HG03342 (cell line): ENCODE results near the gene SNX22.

Source experiments
- ATAC-seq: cut with Tn5 transposase; IDR thresholded peaks from one replicate; pipeline ENCODE4 v1.9.1; 2021; ENCODE audit warnings: mild to moderate bottlenecking, moderate library complexity; ENCODE audit not compliant: unreplicated experiment

Gene SNX22

DNA sequence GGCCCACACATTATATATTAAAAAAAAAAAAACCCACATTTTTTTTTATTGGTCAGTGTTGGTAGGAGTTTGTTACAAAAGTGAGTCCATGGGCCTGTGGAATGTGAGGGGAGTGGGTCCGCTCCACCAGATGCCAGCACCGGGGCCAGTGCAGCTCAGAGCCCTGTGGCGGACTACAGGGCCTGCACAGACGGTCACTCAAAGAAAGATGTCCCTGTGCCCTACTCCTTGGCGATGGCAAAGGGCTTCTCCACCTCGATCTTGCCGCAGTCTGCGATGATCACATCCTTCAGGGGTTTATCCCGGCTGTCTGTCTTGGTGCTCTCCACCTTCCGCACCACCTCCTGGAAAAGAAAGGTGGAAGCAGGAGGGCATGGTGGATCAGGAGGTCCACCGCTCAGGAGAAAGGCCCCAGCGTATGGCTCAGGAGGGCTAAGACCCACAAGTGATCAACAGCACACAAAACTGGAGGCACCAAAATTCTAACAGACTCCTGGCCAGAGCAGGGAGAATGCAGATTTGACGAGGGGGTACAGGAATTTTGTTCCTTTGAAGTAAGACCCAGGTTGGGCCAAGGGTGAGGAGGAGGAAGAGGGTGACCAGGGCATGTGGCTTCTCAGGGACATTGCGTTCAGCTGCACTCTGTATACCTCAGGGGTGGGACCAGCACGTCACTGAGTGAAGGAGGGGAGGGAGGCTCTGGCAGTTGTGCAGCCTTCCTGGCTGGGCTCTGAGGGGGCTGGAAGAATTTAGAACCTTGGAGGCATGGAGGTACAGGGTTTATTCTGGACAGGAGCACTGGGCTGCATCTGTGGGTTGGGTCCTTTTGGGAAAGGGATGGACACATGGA, 4.5 kb downstream of the SNX22 start:
- no peak for ATAC-seq

DNA sequence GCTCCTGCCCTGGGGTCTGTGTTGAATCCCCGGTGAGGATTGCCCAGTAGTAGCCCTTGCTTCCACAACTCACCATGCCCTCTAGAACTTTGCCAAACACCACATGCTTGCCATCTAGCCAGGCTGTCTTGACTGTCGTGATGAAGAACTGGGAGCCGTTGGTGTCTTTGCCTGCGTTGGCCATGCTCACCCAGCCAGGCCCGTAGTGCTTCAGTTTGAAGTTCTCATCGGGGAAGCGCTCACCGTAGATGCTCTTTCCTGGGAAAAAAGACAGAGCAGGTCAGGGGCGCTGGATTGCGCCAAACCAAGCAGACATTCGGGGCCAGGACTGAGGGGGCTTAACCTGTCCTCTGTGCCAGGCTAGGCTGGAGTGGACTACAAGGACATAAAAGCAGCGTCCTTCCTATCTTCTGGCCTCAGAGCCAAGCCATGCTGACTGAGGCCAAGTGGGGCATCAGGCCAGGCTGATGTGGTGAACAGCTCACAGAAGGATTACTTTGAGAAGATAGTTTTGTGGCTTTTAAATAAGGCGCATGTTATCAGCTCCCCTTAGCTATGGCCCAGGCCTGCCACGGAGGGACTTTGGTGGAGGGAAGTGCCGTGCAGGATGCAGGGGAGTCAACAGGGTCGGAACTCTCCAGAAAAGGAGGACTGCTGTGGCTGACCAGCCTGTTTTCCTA, 5.3 kb downstream of the SNX22 start:
- ATAC-seq = no peak

DNA sequence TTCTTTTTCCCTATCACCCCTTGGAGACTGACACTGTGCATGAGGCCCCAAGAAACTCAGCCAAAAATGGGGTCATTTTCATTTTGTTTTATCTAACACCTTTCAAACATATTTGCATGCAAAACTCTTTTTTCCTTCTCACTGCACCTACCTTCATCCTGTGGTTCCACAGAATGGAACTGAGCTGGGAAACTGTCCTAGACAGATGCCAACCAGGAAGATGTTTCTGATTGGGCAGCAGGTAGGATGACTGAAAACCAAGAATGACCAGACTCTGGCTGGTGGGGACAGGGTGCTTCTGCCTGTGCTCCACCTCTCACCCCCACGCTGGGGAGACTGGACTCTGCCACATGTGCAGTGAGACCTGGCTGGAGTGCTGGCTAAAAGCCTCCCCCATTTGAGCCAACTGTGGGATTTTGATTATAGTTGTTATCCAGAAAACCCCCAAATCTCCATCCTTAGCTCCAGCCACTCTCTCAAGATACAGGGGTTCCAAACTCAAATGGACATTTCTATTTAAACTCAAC, 6.1 kb downstream of the SNX22 start:
- ATAC-seq = no peak

DNA sequence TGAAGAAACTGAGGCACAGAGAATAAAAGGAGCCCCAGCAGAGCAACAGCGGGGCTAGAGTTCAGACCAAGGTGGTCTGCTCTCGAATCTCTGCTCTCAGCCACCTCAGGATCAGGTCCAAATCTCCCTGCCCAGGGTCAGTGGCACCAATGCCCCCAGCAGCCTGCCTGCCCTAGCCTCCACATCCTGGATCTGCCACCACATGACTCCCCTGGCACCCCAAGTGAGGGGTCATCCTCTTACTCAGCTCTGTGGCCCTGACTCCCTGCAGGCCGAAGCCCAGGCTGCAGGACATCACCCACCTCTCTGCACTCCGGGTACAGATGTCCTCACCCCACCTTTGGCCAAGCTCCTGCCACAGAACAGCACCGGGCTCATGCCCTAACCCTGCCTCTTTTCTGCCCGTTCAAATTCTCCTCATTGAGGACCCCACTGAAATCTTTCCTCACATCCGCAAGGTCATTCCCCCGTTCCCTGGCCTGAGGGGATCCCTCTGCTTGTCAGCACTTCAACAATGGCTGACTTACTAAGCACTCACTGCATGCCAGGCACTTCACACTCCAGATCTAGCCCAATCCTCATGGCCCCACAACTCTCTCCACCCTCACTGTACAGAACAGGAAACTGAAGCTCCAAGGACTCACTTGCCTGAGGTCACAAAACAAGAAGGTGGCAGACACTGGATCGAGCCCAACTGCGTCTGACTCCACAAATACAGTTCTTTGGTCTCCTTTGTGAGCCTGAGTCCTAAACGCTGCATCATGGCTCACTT, 7.0 kb downstream of the SNX22 start:
- ATAC-seq = no peak

DNA sequence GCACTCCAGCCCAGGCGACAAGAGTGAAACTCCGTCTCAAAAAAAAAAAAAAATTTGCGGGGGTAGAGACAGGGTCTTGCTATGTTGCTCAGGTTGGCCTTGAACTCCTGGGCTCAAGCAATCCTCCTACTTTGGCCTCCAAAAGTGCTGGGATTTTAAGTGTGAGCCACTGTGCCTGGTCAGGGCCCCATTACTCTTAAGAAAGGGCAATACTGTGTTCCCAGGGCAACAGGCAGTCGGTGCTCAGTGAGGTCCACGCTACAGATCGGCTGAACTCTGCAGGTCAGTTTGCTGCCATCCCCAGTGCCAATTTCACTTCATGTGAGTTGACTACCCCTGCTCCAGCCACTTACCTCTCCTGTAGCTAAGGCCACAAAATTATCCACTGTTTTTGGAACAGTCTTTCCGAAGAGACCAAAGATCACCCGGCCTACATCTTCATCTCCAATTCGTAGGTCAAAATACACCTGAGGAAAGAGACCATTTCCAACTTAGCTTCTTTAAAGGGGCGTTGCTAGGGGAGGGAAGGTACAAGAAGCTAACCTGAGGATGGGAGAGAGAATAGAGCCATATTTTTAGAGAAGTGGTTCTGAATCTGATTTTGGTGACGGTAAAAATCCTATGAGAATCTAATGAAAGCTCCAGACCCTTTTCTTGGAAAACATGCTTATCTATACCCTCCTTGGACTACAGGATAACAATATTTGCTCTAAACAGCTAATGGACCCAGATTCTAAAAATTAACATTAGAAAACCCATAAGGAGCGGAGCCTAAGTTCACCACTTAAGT, 10.4 kb downstream of the SNX22 start:
- no peak for ATAC-seq

DNA sequence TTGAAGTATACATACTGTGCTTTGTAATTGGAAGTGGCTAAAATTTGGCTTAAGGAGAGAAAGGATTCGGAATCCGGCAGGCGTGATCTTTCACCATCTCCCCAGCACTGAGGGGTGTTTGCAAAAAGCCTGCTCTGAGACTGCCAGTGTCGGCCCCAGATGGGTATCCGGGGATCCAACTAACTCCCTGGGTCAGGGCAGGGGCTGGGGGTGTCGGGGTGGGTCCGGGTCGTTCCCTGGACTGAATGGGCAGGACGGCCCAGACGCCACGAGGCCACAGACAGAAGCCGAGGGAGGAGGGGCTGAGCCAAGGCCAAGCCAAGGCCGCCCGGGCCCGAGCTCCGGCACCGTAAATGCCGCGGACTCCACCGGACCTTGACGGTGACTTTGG, 10.9 kb downstream of the SNX22 start:
- peak; percentile 24 for ATAC-seq

DNA sequence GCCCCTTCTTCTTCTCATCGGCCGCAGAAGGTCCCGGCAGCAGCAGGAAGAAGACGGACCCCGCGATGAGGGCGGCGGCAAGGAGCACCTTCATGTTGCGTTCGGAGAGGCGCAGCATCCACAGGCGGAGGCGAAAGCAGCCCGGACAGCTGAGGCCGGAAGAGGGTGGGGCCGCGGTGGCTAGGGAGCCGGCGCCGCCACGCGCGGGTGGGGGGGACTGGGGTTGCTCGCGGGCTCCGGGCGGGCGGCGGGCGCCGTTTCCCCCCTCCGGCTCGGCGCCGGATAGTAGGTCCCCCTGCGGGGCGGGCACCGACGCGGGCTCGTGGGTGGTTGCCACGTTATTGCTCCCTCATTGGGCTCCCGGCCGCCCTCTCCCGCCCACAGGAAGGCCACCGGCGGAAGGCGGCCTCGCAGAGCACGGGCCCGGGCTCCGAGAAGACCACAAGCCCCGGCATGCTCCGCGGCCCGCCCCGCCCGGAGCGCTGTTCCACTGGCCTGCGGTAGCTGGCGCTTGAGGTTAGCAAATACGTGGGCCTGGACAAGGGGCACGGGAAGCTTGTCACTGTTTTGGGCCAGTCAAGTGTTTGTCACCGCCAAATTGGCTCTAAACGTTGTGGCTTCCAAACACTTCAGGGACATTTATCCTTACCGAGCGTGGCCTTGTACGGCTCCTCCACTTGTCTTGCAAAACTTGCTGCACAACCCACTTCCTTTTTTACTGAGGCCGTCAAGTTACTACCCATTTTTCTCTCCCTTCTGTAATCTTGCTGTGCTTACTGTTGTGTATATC, 11.5 kb downstream of the SNX22 start, which contains the start of gene PPIB:
Gene PPIB, minus strand, starts transcription at position 154 of the 790 bp plus-strand sequence. Its CDS starts 36 bp downstream, at position 118.
- peak; percentile 87 for ATAC-seq

DNA sequence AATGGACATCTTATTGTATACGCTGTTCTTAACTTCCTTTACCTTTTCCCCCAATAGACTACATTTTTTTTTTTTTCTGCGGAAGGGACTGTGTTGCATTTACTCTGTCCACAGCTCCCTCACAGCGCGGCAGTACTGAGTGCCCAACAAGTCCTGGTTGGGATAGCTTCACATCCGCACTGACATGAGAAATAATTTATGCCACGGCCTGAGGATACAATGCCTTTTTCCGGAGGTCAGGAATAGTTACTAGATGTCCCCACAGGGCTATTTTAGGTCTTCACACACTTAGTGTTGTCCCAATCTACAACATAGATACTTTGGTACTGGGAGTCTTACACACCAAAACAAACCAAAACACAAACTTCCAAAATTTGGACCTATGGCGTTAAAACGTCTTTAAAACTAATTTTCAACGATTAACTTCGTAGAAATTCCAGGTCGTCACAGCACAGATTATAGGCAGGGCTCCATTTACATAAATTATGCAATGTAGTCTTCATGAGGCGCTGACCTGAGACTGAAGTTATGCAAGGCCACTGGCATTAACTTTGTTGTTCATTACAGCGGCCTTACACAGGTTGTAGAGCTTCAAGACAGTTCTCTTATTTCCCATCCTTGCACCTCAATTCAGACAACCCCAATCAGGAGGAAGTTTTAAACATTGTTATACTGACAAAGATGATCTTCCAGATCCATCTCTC, 12.3 kb downstream of the SNX22 start:
- peak; percentile 4 for ATAC-seq

DNA sequence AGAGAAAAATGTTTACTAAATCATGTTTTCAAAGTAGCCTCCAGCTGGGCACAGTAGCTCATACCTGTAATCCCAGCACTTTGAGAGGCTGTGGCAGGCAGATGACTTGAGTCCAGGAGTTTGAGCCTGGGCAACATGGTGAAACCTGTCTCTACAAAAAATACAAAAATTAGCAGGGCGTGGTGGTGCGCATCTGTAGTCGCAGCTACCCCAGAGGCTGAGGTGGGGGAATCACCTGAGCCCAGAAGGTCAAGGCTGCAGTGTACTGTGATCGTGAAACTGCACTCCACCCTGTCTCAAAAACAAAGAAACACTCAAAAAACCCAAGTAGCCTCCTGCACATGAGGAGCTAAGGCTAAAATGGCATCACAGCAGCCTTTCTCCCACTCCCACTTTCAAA, 12.9 kb downstream of the SNX22 start:
- ATAC-seq = no peak

DNA sequence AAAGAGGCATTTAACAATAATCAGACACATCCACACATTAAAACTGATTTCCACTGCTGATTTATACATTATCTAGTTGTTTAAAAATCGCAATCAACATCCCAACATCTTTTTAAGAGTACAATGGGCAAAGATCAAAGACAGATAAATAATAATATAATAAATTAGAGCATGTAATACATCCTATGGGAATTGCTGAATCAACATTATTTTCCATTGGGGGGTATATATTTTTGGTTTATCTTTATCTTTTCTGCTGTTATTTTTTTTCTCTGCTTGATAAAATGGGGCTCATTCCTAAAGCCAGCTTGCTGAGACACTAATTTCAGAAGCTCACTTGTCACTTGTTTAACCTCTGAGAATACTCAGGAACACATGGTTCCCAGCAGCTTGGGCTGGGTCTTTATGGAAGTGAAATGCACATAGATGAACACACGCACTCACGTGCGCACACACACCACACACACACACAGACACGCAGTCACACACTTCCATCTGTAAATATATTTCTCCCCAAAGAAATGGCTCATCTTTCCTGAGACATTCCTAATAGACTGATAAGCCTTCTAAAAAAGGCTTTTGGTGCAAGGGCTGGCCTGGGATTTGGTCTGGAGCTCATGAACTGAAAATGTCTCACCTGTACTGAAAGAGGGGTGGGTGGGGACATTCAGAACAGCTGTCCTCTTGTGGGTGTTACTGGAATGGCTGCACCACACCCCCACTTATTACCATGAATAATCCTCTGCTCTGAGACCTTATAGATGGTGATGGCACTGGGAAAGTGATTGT, 14.8 kb downstream of the SNX22 start:
- no peak for ATAC-seq

DNA sequence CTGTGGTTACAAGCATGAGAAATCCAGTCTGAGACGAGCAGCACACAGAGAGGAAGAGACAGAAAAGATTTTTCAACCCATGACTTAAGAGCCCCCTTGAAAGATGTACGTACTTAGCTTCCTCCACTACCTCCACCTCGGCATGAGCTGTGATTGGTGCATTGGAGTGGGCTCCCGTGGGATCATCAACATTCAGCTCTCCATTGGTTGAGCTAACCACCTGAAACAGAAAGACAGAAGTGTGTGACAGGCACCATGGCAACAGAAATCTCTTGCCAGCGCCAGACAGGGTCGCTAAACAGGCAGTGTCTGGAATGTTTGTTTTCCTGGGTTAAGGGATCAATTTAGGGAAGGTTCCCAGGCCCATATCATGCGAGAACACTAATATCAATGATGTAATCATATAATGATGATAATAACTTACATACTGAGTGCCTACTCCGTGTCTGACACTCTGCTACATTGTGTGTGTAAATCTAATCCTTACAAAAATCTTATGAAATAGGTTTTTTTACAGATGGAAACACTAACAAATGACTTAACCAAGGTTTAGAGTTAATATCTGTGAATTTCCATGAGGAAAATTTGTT, 28.8 kb downstream of the SNX22 start:
- ATAC-seq = no peak

DNA sequence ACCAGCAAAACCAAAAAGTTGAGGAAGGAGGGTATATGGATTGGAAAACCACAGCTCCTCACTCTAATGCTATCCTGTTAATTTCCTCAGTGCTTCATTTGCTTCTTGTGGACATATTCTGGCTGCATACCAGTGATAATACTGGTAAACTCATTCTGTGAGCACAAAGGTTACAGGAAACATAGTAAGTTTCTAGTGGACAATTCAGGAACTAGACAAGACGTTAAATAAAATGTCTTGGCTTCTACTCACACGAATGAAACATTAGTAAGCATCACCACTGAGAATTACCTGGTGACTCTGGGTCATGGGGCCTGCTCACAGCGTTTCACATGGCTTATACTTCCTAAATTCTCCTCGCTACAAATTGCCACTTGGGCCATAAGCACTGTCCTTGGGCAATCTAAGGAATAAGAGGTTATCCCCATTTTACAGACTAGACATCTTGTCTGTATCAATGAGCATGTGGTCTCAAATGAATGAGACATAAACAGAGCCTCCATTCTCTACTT, 31.4 kb downstream of the SNX22 start:
- ATAC-seq = no peak

DNA sequence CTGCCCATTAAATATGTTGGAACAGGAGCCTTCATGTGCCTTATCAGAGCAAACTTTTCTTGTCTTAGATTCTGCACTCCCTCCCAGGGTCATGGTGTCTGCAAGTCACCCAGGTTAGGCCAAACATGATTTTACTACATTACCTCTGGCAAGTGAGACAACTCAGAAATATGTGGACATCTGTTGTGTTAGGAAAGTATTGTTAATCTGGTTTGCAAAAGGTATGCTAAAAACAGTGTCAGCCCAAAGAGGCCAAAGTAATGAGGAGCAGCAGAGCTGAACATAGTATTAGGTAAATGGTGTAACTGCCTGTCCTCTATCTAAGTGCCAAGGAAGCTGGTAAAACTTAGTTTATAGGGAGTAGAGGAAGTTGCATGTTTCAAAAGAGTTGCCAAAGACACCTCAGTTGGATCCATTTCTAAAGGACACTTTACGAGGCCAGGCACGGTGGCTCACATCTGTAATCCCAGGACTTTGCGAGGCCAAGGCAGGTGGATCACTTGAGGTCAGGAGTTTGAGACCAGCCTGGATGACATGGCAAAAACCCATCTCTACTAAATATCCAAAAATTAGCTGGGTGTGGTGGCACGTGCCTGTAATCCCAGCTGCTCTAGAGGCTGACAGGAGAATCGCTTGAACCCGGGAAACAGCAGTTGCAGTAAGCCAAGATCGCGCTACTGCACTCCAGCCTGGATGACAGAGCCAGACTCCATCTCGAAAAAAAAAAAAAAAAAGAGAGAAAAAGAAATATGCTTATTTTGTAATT, 33.8 kb downstream of the SNX22 start:
- no peak for ATAC-seq

DNA sequence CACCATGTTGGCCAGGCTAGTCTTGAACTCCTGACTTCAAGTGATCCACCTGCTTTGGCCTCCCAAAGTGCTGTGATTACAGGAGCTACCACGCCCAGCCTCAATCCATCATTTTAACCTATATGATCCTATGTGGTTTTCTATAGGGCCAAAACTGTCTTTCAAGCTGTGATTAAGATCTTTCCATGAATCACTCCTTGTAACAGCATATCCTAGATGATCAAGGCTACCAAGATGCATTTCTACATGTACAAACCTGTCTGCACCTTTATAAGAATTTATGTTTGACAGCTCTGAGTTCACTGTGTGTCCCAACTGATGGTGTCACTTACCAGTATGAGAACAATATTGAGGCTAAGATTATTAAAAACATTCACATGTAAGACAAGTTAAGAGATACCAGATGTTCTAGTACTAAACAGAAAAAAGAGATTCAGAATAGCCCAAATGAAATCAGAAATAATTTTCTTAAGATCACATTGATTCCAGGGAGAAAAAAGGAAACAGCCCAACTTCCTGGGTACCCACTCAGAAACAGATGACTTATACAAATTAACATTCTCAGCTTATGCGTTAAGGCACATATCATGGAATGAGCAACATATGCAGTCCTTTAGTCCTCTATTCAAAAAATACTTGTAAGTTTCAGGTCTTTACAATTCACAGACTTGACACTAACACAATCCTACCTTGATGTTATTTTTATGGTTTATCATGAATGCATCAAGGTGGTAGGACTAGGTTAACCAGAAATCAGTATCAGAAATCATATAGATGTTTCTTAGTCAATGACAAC, 36.1 kb downstream of the SNX22 start:
- no peak for ATAC-seq

DNA sequence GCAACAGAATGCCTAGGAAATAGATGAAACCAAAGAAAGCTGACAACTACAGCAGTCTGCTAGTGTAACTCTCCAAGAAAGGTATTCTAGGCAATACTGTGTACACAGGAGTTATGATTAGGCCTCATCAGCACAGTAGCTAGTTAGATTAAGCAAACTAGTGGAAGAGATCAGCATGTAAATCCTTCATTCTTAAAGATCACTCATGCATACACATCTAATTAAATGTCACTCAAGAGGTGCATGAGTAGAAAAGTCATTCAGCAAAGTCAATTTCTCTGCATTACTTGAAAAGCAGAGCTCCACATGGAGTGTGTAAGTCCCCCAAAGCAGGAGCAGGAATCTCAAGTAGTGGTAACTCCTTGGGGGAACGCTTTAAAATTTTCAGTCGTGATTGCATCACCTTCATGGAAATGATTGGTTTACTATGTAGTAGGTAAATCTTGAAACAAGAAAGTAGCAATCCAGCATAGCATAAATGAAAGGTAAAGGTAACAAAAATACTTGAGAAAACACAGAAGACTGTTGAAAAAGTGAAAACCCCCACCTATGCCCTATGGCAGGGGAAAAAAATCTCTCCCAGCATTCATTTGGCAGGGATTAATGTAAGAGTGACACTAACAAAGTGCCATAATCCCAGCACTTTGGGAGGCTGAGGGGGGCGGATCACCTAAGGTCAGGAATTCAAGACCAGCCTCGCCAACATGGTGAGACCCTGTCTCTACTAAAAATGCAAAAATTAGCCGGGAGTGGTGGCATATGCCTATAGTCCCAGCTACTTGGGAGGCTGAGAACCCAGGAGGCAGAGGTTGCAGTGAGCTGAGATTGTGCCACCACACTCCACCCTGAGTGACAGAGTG, 40.7 kb downstream of the SNX22 start:
- no peak for ATAC-seq
